ENCODE measurements around the gene SLC10A3.
A peak's percentile ranks its signal among the peaks of the same experiment; 100 is the strongest.

The SLC10A3 gene

GRCh38 chrX:154531626-154532025 lies 41.2 kb upstream of the SLC10A3 start:
- DNase-seq (ENCODE audit: extremely low read depth, insufficient read length), result no peak
- no peak overlapping the region for H3K4me3 ChIP-seq (replicated peaks; ENCODE audit: low read depth, low read length)
- H3K36me3 ChIP-seq (ENCODE audit: control insufficient read depth, insufficient read depth, low read length), result peaks cover 7% of the 10 kb centered on the region
- no peak for TF ChIP-seq CTCF (IDR thresholded peaks at IDR 0.05; ENCODE audit: insufficient read depth, low read length, poor library complexity, severe bottlenecking)
- no peaks in the 10 kb centered on the region for H3K27me3 ChIP-seq (replicated peaks; ENCODE audit: control insufficient read depth, insufficient read depth, low read length)

- Histone ChIP-seq H3K4me3 (replicated peaks; ENCODE audit: low read depth, low read length) (no peak overlapping the region), H3K27me3 (replicated peaks; ENCODE audit: control insufficient read depth, insufficient read depth, low read length) (no peaks in the 10 kb centered on the region), H3K36me3 (ENCODE audit: control insufficient read depth, insufficient read depth, low read length) (peaks cover 6% of the 10 kb centered on the region)
- no peak for TF ChIP-seq CTCF (IDR thresholded peaks at IDR 0.05; ENCODE audit: insufficient read depth, low read length, poor library complexity, severe bottlenecking)
- DNase-seq (ENCODE audit: extremely low read depth, insufficient read length), result no peak
Observed at GRCh38 chrX:154530286-154530685, 39.9 kb upstream of the SLC10A3 start.

GRCh38 chrX:154529206-154529612 lies 38.8 kb upstream of the SLC10A3 start:
- DNase-seq (ENCODE audit: extremely low read depth, insufficient read length), result no peak
- no peak for TF ChIP-seq CTCF (IDR thresholded peaks at IDR 0.05; ENCODE audit: insufficient read depth, low read length, poor library complexity, severe bottlenecking)
- no peaks in the 10 kb centered on the region for H3K27me3 ChIP-seq (replicated peaks; ENCODE audit: control insufficient read depth, insufficient read depth, low read length)
- H3K4me3 ChIP-seq (replicated peaks; ENCODE audit: low read depth, low read length), result no peak overlapping the region
- peaks cover 6% of the 10 kb centered on the region for H3K36me3 ChIP-seq (ENCODE audit: control insufficient read depth, insufficient read depth, low read length)

GRCh38 chrX:154526901-154527675 lies 36.7 kb upstream of the SLC10A3 start:
- H3K4me3 ChIP-seq (replicated peaks; ENCODE audit: low read depth, low read length), result no peak overlapping the region
- DNase-seq (ENCODE audit: extremely low read depth, insufficient read length), result peak; percentile 64
- H3K36me3 ChIP-seq (ENCODE audit: control insufficient read depth, insufficient read depth, low read length), result no peaks in the 10 kb centered on the region
- H3K27me3 ChIP-seq (replicated peaks; ENCODE audit: control insufficient read depth, insufficient read depth, low read length), result no peaks in the 10 kb centered on the region
- peak; percentile 55 for TF ChIP-seq CTCF (IDR thresholded peaks at IDR 0.05; ENCODE audit: insufficient read depth, low read length, poor library complexity, severe bottlenecking)

- H3K4me3 ChIP-seq (replicated peaks; ENCODE audit: low read depth, low read length), result no peak overlapping the region
- DNase-seq (ENCODE audit: extremely low read depth, insufficient read length), result no peak
- TF ChIP-seq CTCF (IDR thresholded peaks at IDR 0.05; ENCODE audit: insufficient read depth, low read length, poor library complexity, severe bottlenecking), result no peak
- no peaks in the 10 kb centered on the region for H3K36me3 ChIP-seq (ENCODE audit: control insufficient read depth, insufficient read depth, low read length)
- no peaks in the 10 kb centered on the region for H3K27me3 ChIP-seq (replicated peaks; ENCODE audit: control insufficient read depth, insufficient read depth, low read length)
Observed at GRCh38 chrX:154525606-154526490, 35.4 kb upstream of the SLC10A3 start.
